Measurements from ENCODE around the gene LRCH1.

Gene LRCH1

GRCh38 chr13:46515803-46516202 is 37.2 kb upstream of the LRCH1 start:
- TF ChIP-seq NFIC (IDR thresholded peaks at IDR 0.05) (no peak), ZBTB7A (IDR thresholded peaks at IDR 0.05; ENCODE audit: low read depth) (no peak), EGR1 (IDR thresholded peaks at IDR 0.05) (no peak), CEBPB (IDR thresholded peaks at IDR 0.05) (no peak), USF1 (IDR thresholded peaks at IDR 0.05) (no peak), REST (IDR thresholded peaks at IDR 0.05; ENCODE audit: low read depth) (no peak), TEAD4 (IDR thresholded peaks at IDR 0.05) (no peak), TAF1 (IDR thresholded peaks at IDR 0.05; ENCODE audit: low read depth) (no peak), RAD21 (IDR thresholded peaks at IDR 0.05; ENCODE audit: low read depth) (no peak), TCF12 (IDR thresholded peaks at IDR 0.05; ENCODE audit: low read depth) (no peak), YY1 (IDR thresholded peaks at IDR 0.05; ENCODE audit: low read depth) (no peak), FOXM1 (IDR thresholded peaks at IDR 0.05; ENCODE audit: borderline replicate concordance, low read depth) (no peak), EP300 (IDR thresholded peaks at IDR 0.05; ENCODE audit: borderline replicate concordance) (no peak), MAX (IDR thresholded peaks at IDR 0.05) (no peak), CREB1 (IDR thresholded peaks at IDR 0.05; ENCODE audit: low read depth) (no peak)

- no peak for TF ChIP-seq TEAD4 (IDR thresholded peaks at IDR 0.05)
- no peak for TF ChIP-seq CREB1 (IDR thresholded peaks at IDR 0.05; ENCODE audit: low read depth)
Observed at GRCh38 chr13:46516599-46517338, 36.2 kb upstream of the LRCH1 start.

- no peak for TF ChIP-seq TCF12 (IDR thresholded peaks at IDR 0.05; ENCODE audit: low read depth)
- no peak for TF ChIP-seq TAF1 (IDR thresholded peaks at IDR 0.05; ENCODE audit: low read depth)
Observed at GRCh38 chr13:46519182-46519581, 33.8 kb upstream of the LRCH1 start.

GRCh38 chr13:46520166-46520565 is 32.8 kb upstream of the LRCH1 start:
- TF ChIP-seq REST (IDR thresholded peaks at IDR 0.05; ENCODE audit: low read depth) (no peak), CEBPB (IDR thresholded peaks at IDR 0.05) (no peak), NFIC (IDR thresholded peaks at IDR 0.05) (no peak), TCF12 (IDR thresholded peaks at IDR 0.05; ENCODE audit: low read depth) (no peak), EGR1 (IDR thresholded peaks at IDR 0.05) (no peak), FOXM1 (IDR thresholded peaks at IDR 0.05; ENCODE audit: borderline replicate concordance, low read depth) (no peak), CREB1 (IDR thresholded peaks at IDR 0.05; ENCODE audit: low read depth) (no peak), EP300 (IDR thresholded peaks at IDR 0.05; ENCODE audit: borderline replicate concordance) (no peak), USF1 (IDR thresholded peaks at IDR 0.05) (no peak), ZBTB7A (IDR thresholded peaks at IDR 0.05; ENCODE audit: low read depth) (no peak), MAX (IDR thresholded peaks at IDR 0.05) (no peak), TAF1 (IDR thresholded peaks at IDR 0.05; ENCODE audit: low read depth) (no peak)

- no peak for TF ChIP-seq ZBTB7A (IDR thresholded peaks at IDR 0.05; ENCODE audit: low read depth)
- TF ChIP-seq MAX (IDR thresholded peaks at IDR 0.05) = no peak
- no peak for TF ChIP-seq TAF1 (IDR thresholded peaks at IDR 0.05; ENCODE audit: low read depth)
- no peak for TF ChIP-seq USF1 (IDR thresholded peaks at IDR 0.05)
- TF ChIP-seq CREB1 (IDR thresholded peaks at IDR 0.05; ENCODE audit: low read depth) = no peak
- TF ChIP-seq FOXM1 (IDR thresholded peaks at IDR 0.05; ENCODE audit: borderline replicate concordance, low read depth) = no peak
- TF ChIP-seq NFIC (IDR thresholded peaks at IDR 0.05) = no peak
- TF ChIP-seq EP300 (IDR thresholded peaks at IDR 0.05; ENCODE audit: borderline replicate concordance) = no peak
- TF ChIP-seq REST (IDR thresholded peaks at IDR 0.05; ENCODE audit: low read depth) = no peak
- no peak for TF ChIP-seq RAD21 (IDR thresholded peaks at IDR 0.05; ENCODE audit: low read depth)
- no peak for TF ChIP-seq YY1 (IDR thresholded peaks at IDR 0.05; ENCODE audit: low read depth)
- no peak for TF ChIP-seq TEAD4 (IDR thresholded peaks at IDR 0.05)
- TF ChIP-seq EGR1 (IDR thresholded peaks at IDR 0.05) = no peak
- no peak for TF ChIP-seq CEBPB (IDR thresholded peaks at IDR 0.05)
- TF ChIP-seq TCF12 (IDR thresholded peaks at IDR 0.05; ENCODE audit: low read depth) = no peak
Observed at GRCh38 chr13:46521486-46521885, 31.5 kb upstream of the LRCH1 start.
